ENCODE measurements around the gene FBXO11. TPM values are rescaled to one million over a fixed set of nuclear protein-coding genes. Genes with fewer than 3 reads are reported as not detected.

FBXO11 gene
- total RNA-seq, 1 experiment from 2014 or later, result 58.0 TPM

DNA sequence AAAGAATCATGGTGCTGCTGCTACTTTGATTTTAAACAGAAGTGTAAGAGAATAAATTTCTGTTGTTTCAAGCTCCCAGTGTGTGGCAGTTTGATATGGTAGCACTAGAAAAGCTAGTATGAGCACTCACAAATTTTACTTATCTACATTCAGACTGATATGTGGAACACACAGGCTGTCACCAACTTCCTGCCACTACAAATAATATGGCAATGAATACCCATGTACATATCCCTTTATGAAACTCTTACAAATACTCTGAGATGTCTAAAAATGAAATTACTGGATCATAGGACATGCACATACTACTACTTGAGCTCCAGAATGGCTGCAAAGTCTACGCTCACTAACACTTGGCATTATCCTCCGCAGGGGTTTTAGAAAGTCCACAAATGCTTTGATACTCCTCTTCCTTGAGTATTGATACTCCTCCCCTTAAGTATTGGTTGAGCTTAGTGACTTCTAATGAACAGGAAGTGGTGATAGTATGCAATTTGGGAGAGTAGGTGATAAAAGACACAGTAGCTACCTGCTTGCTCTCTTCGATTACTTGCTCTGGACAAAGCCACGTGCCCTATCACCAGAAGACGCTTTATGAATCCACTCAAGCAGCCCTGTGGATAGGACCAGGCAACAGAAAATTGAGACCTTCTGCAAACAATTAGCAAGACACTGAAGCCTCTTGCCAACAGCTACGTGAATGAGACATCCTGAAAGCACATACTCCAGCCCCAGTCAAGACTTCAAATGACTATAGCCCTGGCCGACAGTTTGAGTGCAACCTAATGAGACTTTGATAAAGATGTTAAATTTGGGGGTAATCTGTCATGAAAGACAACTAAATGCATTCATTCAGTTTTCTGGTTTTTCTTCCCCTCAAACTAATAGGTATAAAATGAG lies 35.4 kb downstream of the FBXO11 start:
- CTCF ChIA-PET, result interaction anchor here (0.9 kb wide), 1 partner anchor 13 kb away, joined by 3 read pairs; no protein-coding TSS in a partner anchor
- Mint-ChIP-seq H3K36me3 (ENCODE audit: insufficient read depth, unreplicated experiment) (peaks cover under 1% of the 10 kb centered on the region), H3K27ac (ENCODE audit: unreplicated experiment) (no peak overlapping the region), H3K27me3 (ENCODE audit: unreplicated experiment) (no peaks in the 10 kb centered on the region), H3K4me3 (ENCODE audit: low read depth, unreplicated experiment) (no peak overlapping the region), H3K9me3 (ENCODE audit: low read depth, unreplicated experiment) (no peaks in the 10 kb centered on the region), H3K4me1 (ENCODE audit: low read depth, unreplicated experiment) (peaks cover 31% of the 10 kb centered on the region)
- TF ChIP-seq, protein P1, sequence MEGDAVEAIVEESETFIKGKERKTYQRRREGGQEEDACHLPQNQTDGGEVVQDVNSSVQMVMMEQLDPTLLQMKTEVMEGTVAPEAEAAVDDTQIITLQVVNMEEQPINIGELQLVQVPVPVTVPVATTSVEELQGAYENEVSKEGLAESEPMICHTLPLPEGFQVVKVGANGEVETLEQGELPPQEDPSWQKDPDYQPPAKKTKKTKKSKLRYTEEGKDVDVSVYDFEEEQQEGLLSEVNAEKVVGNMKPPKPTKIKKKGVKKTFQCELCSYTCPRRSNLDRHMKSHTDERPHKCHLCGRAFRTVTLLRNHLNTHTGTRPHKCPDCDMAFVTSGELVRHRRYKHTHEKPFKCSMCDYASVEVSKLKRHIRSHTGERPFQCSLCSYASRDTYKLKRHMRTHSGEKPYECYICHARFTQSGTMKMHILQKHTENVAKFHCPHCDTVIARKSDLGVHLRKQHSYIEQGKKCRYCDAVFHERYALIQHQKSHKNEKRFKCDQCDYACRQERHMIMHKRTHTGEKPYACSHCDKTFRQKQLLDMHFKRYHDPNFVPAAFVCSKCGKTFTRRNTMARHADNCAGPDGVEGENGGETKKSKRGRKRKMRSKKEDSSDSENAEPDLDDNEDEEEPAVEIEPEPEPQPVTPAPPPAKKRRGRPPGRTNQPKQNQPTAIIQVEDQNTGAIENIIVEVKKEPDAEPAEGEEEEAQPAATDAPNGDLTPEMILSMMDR (IDR thresholded peaks at IDR 0.05; ENCODE audit: unreplicated experiment), result no peak
- intact Hi-C loops (cut with micrococcal nuclease; ENCODE audit: unreplicated experiment), result no loop called here
- no peak for DNase-seq
- no TSS peak for BruUV-seq (replicated peaks)

DNA sequence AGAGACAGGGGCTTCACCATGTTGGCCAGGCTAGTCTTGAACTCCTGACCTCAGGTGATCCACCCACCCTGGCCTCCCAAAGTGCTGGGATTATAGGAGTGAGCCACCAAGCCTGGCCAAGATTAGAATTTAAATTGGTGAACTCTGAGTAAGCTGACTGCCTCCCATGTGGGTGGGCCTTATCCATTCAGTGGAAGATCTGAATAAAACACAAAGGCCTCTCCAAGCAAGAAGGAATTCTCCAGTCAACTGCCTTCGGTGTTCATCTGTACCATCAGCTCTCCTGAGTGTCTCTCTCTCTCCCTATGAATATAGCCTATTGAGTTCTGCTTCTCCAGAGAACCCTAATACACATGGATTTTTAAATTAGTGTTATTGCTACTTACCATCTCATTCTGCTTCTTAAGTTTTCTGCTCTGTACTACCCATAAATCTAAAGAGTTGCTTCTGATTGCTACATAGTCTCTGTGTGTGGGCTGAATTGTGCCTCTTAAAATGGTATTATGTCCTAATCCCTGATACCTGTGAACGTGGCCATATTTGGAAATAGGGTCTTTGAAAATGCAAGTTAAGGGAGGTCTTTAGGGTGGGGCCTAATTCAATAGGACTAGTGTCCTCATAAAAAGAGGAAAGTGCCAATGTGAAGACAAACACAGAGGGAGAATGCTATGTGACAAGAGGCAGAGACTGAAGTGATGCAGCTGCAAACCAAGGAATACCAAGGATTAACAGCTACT lies 36.3 kb downstream of the FBXO11 start:
- H3K36me3 Mint-ChIP-seq (ENCODE audit: insufficient read depth, unreplicated experiment), result peaks cover 7% of the 10 kb centered on the region
- DNase-seq, result no peak
- H3K27me3 Mint-ChIP-seq (ENCODE audit: unreplicated experiment), result no peaks in the 10 kb centered on the region
- CTCF ChIA-PET, result no interaction called here
- TF ChIP-seq, protein P1 (IDR thresholded peaks at IDR 0.05; ENCODE audit: unreplicated experiment), result no peak
- H3K9me3 Mint-ChIP-seq (ENCODE audit: low read depth, unreplicated experiment), result no peaks in the 10 kb centered on the region
- BruUV-seq (replicated peaks), result no TSS peak
- intact Hi-C loops (cut with micrococcal nuclease; ENCODE audit: unreplicated experiment), result loop anchor here (5.0 kb wide), 1 partner anchor 32 kb away; no protein-coding TSS in a partner anchor
- peaks cover 40% of the 10 kb centered on the region for H3K4me1 Mint-ChIP-seq (ENCODE audit: low read depth, unreplicated experiment)
- no peak overlapping the region for H3K27ac Mint-ChIP-seq (ENCODE audit: unreplicated experiment)
- no peak overlapping the region for H3K4me3 Mint-ChIP-seq (ENCODE audit: low read depth, unreplicated experiment)

DNA sequence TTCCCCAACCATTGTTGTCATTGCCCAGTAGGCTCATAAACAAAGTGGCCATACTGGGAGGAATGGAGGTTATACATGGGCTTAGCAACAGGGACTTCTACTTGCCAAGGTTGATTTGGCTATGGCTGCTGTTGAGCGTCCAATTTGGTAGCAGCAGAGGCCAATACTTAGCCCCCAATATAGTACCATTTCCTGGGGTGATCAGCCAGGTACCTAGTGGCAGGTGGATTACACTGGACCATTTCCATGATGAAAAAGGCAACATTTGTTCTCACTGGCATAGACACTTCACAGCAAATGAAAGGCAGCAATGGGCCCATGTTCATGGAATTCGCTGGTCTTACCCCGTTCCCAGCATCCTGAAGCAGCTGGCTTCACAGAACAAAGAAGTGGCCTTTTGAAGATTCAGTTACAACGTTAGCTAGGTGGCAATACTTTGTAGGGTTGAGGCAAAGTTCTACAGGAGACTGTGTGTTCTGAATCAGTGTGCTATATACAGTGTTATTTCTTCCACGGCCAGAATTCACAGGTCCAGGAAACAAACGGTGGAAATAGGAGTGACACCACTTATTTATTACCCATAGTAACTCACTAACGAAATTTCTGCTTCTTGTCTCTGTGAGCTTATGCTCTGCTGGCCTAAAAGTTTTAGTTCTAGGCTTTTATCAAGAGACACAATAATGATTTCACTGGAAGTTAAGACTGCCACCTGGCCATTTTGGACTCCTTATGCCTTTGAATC lies 37.5 kb downstream of the FBXO11 start:
- Mint-ChIP-seq H3K9me3 (ENCODE audit: low read depth, unreplicated experiment) (no peaks in the 10 kb centered on the region), H3K4me3 (ENCODE audit: low read depth, unreplicated experiment) (no peak overlapping the region), H3K27ac (ENCODE audit: unreplicated experiment) (peak overlapping the region; percentile 33), H3K4me1 (ENCODE audit: low read depth, unreplicated experiment) (peaks cover 43% of the 10 kb centered on the region), H3K36me3 (ENCODE audit: insufficient read depth, unreplicated experiment) (peaks cover 7% of the 10 kb centered on the region), H3K27me3 (ENCODE audit: unreplicated experiment) (no peaks in the 10 kb centered on the region)
- intact Hi-C loops (cut with micrococcal nuclease; ENCODE audit: unreplicated experiment), result loop anchor here (5.0 kb wide), 1 partner anchor 34 kb away; no protein-coding TSS in a partner anchor
- no TSS peak for BruUV-seq (replicated peaks)
- no peak for DNase-seq
- TF ChIP-seq, protein P1 (IDR thresholded peaks at IDR 0.05; ENCODE audit: unreplicated experiment), result no peak
- CTCF ChIA-PET, result no interaction called here

GRCh38 chr2:47867205-47867604 lies 39.1 kb downstream of the FBXO11 start:
- DNase-seq, result peak; percentile 26
- TF ChIP-seq, protein P1 (IDR thresholded peaks at IDR 0.05; ENCODE audit: unreplicated experiment), result no peak
- Mint-ChIP-seq H3K4me3 (ENCODE audit: low read depth, unreplicated experiment) (no peak overlapping the region), H3K4me1 (ENCODE audit: low read depth, unreplicated experiment) (peaks cover 43% of the 10 kb centered on the region), H3K27ac (ENCODE audit: unreplicated experiment) (peak overlapping the region; percentile 47), H3K27me3 (ENCODE audit: unreplicated experiment) (no peaks in the 10 kb centered on the region), H3K9me3 (ENCODE audit: low read depth, unreplicated experiment) (no peaks in the 10 kb centered on the region), H3K36me3 (ENCODE audit: insufficient read depth, unreplicated experiment) (peaks cover 7% of the 10 kb centered on the region)
- intact Hi-C loops (cut with micrococcal nuclease; ENCODE audit: unreplicated experiment), result loop anchor here (5.0 kb wide), 1 partner anchor 35 kb away; no protein-coding TSS in a partner anchor
- no TSS peak for BruUV-seq (replicated peaks)
- CTCF ChIA-PET, result interaction anchor here (1.1 kb wide), 1 partner anchor 240 kb away, joined by 4 read pairs; no protein-coding TSS in a partner anchor
